ENCODE results near the gene PSMD13.

DNA sequence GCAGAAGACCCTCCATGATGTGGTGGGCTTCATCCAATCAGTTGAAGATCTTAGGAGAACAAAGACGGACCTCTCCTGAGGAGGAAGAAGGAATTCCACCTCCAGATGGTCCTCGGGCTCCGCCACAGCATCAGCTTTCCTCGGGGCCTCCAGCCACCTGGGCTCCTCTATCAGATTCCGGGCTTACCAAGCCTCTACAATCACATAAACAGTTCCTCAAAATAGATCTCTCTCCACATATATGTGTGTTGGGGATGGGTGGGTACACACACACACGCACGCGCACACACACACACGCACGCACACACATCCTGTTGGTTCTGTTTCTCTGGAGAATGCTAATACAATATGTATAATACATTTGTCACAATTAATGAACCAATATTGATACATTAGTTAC is 22.6 kb downstream of the PSMD13 start:
- TF ChIP-seq, protein P1, sequence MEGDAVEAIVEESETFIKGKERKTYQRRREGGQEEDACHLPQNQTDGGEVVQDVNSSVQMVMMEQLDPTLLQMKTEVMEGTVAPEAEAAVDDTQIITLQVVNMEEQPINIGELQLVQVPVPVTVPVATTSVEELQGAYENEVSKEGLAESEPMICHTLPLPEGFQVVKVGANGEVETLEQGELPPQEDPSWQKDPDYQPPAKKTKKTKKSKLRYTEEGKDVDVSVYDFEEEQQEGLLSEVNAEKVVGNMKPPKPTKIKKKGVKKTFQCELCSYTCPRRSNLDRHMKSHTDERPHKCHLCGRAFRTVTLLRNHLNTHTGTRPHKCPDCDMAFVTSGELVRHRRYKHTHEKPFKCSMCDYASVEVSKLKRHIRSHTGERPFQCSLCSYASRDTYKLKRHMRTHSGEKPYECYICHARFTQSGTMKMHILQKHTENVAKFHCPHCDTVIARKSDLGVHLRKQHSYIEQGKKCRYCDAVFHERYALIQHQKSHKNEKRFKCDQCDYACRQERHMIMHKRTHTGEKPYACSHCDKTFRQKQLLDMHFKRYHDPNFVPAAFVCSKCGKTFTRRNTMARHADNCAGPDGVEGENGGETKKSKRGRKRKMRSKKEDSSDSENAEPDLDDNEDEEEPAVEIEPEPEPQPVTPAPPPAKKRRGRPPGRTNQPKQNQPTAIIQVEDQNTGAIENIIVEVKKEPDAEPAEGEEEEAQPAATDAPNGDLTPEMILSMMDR (IDR thresholded peaks at IDR 0.05; ENCODE audit: insufficient read depth, low read length), result no peak
- TF ChIP-seq POLR2AphosphoS5 (IDR thresholded peaks at IDR 0.05; ENCODE audit: low read depth), result no peak
